Glomerular visceral epithelial cell (primary cell): Measurements from ENCODE around the gene SORCS3.

Experiments
- DNase-seq: peaks from one replicate; pipeline ENCODE4 v3.0.0-alpha.2; 2016; ENCODE audit errors: extremely low spot score

Gene SORCS3

GRCh38 chr10:104842704-104843103 lies 201.6 kb downstream of the SORCS3 start:
- no peak for DNase-seq

DNA sequence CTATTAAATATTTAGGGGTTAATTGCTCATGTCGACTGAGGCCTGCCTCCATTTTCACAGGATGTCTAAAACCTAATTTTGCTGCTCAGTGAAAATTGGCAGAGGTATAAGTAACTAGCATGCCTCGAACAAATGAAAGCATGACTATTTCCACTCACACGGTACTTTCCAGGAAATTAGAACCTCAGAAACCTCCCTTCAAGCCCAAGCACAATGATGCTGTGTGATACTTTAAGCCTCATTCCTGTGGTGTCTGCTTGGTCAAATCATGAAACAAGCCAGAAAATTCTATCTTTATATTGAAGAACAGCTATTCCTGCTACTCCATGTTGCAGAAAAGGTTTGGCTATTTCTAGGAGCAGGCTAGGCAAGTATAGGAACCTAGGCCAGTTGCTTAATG lies 203.0 kb downstream of the SORCS3 start:
- DNase-seq: no peak

GRCh38 chr10:104850023-104850422 lies 208.9 kb downstream of the SORCS3 start:
- no peak for DNase-seq

- no peak for DNase-seq
Observed at GRCh38 chr10:104867966-104868598, 227.0 kb downstream of the SORCS3 start.

DNA sequence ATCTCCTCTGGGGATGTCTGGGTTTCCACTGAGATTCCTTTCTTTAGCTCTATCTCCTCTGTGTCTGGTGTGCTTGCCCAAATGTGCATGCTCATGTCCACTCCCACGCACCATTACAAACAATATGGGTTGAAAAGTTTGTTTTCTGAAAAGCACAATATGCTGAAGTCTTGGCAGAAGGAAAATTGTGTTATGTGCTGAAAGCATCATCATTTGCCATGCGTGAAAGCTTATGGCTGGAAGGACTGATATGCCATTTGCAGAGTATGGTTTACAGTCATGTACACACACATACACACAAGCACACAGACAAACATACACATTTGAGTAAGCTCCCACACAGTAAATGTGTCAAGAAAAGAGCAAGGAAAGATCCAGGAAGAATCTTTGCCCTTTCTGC lies 231.6 kb downstream of the SORCS3 start:
- DNase-seq: no peak

DNA sequence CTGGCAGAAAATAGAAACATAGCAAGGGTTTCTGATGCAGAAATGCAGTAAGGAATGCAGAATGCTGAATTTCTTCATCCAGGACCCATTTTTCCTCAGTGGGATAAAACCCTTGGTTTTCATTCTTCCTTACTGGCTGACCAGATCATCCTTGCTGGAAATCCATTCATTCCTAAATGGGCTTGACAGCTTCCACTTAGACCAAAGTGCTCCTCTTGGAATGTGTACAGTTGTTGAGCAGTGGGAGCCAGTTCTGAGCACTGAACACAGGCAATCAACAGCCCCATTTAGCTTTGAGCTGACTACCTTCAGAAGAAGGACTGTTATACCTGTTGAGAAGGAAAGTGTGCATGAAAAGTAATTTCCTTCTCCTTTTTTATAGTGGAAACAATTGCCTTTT lies 232.1 kb downstream of the SORCS3 start:
- no peak for DNase-seq

DNA sequence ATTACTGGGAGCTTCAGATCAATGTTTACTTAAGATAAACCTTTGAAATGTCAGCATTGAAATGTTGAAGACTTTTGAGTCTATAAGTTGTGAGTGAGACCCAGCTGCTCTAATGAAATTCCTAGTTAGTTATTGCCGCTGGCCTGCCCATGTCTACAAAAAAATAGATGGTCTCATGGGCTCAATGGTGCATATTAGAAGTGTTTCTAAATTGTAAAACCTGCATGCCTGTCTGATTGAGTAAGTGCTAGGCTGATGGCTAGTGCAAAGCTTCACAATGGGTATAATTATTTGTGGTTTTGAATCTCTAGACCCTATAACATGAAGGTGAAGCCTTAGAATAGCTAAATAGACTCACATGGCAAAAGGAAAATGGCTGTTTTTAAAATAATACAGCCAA lies 234.5 kb downstream of the SORCS3 start:
- DNase-seq: peak; percentile 2

- no peak for DNase-seq
Observed at GRCh38 chr10:104880624-104881398, 239.7 kb downstream of the SORCS3 start.

DNA sequence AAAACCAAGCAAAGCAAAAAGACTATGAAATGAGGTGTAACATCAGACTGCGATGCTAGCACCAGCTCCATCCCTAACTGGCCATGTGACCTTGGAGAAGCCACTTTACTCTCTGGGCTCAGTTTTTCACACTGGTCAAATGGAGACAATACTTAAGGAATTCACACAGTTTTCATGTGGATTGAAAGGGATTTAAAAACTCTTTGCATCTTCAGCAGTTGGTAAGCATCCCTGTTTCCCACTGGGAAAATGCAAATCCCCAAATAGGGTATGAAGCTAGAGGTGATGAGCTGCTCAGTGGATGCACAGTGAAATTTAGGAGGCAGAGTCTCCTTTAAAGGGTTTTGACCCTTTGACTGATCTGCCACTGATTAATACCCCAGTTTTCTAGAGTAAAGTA lies 240.7 kb downstream of the SORCS3 start:
- DNase-seq: no peak

DNA sequence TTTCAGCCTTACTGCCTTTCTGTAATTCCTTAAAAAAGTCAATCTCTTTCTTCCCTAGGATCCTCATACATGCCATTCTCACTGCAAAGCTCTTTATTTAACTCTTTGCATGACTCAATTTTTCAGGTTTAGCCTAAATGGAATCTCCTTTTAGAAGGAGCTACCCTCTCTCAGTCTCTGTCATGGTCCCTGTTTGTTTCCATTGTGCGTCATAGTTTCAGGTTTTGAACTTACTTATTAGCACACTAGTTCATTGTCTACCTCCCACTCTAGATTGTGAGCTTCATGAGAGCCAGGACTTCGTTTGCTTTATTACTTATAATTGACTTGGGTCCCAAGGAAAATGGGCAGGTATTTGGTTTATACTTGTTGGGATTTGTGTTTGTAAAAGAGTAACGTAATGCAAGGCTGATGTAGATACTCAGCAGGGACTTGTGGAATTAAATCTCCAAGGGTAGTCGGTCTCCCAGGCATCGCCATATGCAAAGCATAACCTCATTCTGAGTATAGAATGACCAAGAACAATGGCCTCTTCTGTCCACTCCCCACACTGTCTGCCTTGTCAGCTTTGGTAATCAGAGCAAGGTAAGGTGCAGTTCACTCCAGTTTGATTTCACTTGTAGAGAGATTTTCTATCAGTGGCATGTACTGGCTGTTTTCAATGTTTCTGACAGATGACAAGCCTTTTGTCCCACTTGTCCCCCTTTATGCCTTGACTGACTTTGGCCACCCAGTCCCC lies 252.0 kb downstream of the SORCS3 start:
- DNase-seq: no peak

DNA sequence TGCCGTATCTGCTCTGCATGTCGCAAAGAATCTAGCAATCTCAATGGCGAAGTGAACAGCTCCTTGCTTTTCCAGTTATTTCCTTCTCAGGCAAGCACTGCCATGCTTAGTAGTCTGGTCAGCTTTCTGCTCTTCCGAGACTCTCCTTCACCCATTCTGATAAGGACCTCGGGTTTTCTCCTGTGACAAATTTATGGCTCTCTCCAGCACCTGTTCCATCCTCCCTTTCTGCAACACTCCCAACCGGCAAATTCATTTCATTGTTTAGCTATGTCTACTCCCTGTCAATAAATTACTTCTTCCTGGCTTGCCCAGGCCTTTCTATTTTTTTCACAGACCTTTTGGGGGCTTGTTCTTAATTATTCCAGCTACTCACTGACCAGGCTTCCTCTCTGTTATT lies 252.6 kb downstream of the SORCS3 start:
- DNase-seq: no peak

- no peak for DNase-seq
Observed at GRCh38 chr10:104894681-104895080, 253.6 kb downstream of the SORCS3 start.

DNA sequence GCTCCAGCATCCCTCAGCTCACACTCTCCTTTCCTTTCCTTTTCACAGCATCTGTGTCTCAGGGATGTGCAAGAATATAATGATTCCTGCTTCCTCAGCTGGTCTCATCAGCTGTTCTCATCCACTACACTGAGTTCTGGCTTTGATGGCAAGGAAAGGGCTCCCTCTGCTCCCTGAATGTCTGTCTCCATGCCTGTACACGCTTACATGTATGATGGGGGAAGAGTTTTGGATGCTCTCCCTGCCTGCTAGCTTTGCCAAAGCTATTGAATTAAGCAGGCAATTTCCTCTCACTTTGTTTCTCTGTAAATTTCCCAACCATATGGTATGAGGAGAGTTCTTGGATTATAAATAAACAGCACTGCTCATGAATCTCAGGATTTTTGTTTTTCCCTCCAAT lies 254.5 kb downstream of the SORCS3 start:
- DNase-seq: no peak

DNA sequence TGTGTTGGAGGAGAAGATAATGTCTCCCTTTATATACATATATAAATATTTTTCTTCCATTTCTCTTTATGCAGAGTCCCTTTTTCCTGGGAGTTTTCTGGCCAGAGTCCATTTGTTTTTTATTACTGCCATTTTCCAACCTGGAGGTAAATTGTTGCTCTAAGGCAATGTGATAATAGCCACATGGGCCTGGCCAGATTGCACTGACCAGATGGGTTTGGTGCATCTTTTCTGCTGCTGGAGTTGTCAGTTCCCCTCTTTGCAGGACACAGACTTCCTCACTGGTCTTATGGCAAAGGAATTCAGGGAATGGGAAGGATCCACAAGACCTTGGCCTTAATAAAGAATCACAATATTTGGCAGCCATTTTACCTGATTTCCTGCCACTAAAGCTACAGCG lies 254.9 kb downstream of the SORCS3 start:
- no peak for DNase-seq

GRCh38 chr10:104897696-104898095 lies 256.6 kb downstream of the SORCS3 start:
- no peak for DNase-seq

DNA sequence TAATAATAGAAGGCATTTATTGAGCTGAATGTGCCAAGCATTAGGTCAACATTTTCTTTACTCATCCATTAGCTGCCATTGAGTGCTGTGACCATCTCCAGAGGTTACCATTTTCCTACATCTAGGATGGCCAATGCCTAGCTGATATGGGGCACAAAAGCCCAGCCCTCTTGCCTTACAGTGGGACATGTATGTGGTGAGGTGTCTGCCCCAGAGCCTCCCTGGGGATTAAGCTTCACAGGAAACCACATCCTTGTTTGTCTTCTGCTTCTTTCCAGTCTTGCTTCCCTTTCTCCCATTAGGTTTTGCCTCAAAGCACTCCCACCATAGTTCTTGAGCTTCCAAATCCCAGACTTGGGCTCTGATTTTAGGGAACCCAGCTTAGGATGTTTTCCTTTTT lies 258.7 kb downstream of the SORCS3 start:
- no peak for DNase-seq

- DNase-seq: no peak
Observed at GRCh38 chr10:104903433-104903832, 262.3 kb downstream of the SORCS3 start.

GRCh38 chr10:104904753-104905323 lies 263.7 kb downstream of the SORCS3 start:
- DNase-seq: no peak

- no peak for DNase-seq
Observed at GRCh38 chr10:104906112-104906511, 265.0 kb downstream of the SORCS3 start.

DNA sequence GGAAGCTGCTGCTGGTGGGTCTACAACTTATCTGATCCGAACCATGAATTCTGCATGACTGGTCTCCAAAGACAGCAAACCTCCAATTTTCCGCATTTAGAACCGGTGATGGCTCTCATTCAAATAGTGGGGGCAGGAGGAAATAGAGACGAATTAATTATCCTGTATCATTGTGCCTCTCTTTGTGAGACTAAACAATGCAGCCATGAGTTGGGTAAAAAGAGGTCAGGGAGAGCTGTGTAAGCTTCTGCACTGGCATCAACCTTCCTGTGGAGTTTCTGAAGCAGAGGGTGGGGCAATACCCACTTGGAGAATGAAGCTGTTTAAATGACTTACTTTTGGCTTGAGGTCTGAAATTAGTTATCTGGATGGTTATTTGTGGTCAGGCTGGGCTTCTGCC lies 266.4 kb downstream of the SORCS3 start:
- no peak for DNase-seq

DNA sequence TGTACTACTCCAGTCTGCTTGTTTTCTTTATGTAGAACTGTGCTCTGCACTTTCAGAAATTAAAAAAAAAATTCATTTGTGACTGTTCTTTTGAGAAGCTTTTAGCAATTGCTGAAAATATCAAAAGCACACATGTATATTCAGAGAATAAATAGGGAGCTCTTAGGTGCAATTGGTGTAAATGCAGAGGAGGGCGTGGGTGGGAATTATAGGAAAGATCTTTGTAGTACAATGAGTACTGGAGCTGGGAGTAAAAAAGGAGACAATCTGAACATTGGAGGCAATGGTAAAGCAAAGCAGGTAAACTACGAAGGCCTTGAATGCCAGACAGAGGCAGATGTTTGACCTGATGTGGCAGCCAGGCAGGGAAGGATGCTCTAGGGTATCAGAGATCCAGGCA lies 267.5 kb downstream of the SORCS3 start:
- DNase-seq: no peak

- no peak for DNase-seq
Observed at GRCh38 chr10:104910712-104911111, 269.6 kb downstream of the SORCS3 start.

- DNase-seq: no peak
Observed at GRCh38 chr10:104913390-104913789, 272.3 kb downstream of the SORCS3 start.
